Measurements from ENCODE around the gene WFIKKN1.

Gene WFIKKN1

GRCh38 chr16:674214-674881 is 43.6 kb downstream of the WFIKKN1 start:
- no peak for DNase-seq (ENCODE audit: low read depth)

GRCh38 chr16:674968-675883 is 44.4 kb downstream of the WFIKKN1 start, which contains the start of gene RHBDL1:
RHBDL1 (plus strand) TSS chr16:675671; CDS start chr16:675791, 120 bp downstream.
- DNase-seq (ENCODE audit: low read depth): no peak

- no peak for DNase-seq (ENCODE audit: low read depth)
Observed at GRCh38 chr16:675884-676564, 45.2 kb downstream of the WFIKKN1 start.

- no peak for DNase-seq (ENCODE audit: low read depth)
Observed at GRCh38 chr16:676565-676902, 45.7 kb downstream of the WFIKKN1 start.

- no peak for DNase-seq (ENCODE audit: low read depth)
Observed at GRCh38 chr16:676913-677312, 46.1 kb downstream of the WFIKKN1 start.

- DNase-seq (ENCODE audit: low read depth): no peak
Observed at GRCh38 chr16:677316-678190, 46.8 kb downstream of the WFIKKN1 start.

- no peak for DNase-seq (ENCODE audit: low read depth)
Observed at GRCh38 chr16:678209-678857, 47.5 kb downstream of the WFIKKN1 start.

GRCh38 chr16:678858-679813 is 48.4 kb downstream of the WFIKKN1 start:
- DNase-seq (ENCODE audit: low read depth): peak; percentile 67

GRCh38 chr16:679814-680624 is 49.2 kb downstream of the WFIKKN1 start, which contains the start of gene STUB1:
STUB1 (plus strand) TSS chr16:680410; CDS start chr16:680526, 116 bp downstream.
- DNase-seq (ENCODE audit: low read depth): no peak

GRCh38 chr16:680625-680945 is 49.8 kb downstream of the WFIKKN1 start:
- DNase-seq (ENCODE audit: low read depth): no peak

GRCh38 chr16:680967-681745 is 50.4 kb downstream of the WFIKKN1 start:
- no peak for DNase-seq (ENCODE audit: low read depth)

GRCh38 chr16:681746-682427 is 51.1 kb downstream of the WFIKKN1 start:
- no peak for DNase-seq (ENCODE audit: low read depth)

GRCh38 chr16:682493-683395 is 52.0 kb downstream of the WFIKKN1 start:
- no peak for DNase-seq (ENCODE audit: low read depth)

- DNase-seq (ENCODE audit: low read depth): no peak
Observed at GRCh38 chr16:683396-684070, 52.7 kb downstream of the WFIKKN1 start.
